Measurements from ENCODE around the gene ASS1. TPM values are rescaled to one million over a fixed set of nuclear protein-coding genes. Genes with fewer than 3 reads are reported as not detected.

The ASS1 gene
- total RNA-seq, 1 donor from 2014 or later, result 22.5 TPM

DNA sequence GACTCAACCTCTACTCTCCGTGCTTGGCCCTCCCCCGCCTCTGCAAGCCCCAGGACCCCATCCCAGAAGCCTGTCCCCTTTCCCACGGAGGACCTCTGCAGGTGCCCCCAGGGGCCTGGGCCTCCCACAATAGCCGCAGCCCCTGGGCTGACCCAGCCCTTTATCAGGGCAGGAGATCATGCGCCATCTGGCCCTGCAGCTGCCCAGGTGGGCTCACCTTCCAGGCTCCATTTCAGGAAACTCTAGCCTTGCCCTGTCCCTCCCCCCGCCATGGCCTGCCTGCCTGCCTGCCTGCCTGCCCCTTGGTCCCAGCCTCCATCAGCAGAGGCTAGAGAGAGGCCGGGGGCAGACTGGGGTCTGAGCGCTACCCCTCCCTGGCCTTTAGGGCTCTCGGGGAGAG, 48.7 kb downstream of the ASS1 start:
- no peak overlapping the region for H3K27ac ChIP-seq
- H3K4me3 ChIP-seq, result no peak overlapping the region
- Mint-ChIP-seq H3K9me3 (peaks cover 11% of the 10 kb centered on the region), H3K27ac (no peak overlapping the region), H3K36me3 (peaks cover 11% of the 10 kb centered on the region), H3K4me3 (no peak overlapping the region), H3K4me1 (peaks cover 14% of the 10 kb centered on the region), H3K27me3 (ENCODE audit: insufficient read depth, low read depth) (peaks cover 13% of the 10 kb centered on the region)
- no peaks in the 10 kb centered on the region for H3K36me3 ChIP-seq
- no peak for TF ChIP-seq EZH2 (IDR thresholded peaks at IDR 0.05)
- DNase-seq (ENCODE audit: low spot score), result no peak
- H3K27me3 ChIP-seq, result no peaks in the 10 kb centered on the region
- no peak overlapping the region for H3K4me2 ChIP-seq
- no peaks in the 10 kb centered on the region for H4K20me1 ChIP-seq (ENCODE audit: low read depth)
- H3F3A ChIP-seq (ENCODE audit: low read depth), result peaks cover 10% of the 10 kb centered on the region
- no peak overlapping the region for H2AFZ ChIP-seq (replicated peaks)
- H3K4me1 ChIP-seq, result peaks cover 13% of the 10 kb centered on the region
- no peak overlapping the region for H3K9ac ChIP-seq
- H3K9me3 ChIP-seq (ENCODE audit: low read depth), result no peaks in the 10 kb centered on the region
- H3K79me2 ChIP-seq (ENCODE audit: low read depth), result no peaks in the 10 kb centered on the region

DNA sequence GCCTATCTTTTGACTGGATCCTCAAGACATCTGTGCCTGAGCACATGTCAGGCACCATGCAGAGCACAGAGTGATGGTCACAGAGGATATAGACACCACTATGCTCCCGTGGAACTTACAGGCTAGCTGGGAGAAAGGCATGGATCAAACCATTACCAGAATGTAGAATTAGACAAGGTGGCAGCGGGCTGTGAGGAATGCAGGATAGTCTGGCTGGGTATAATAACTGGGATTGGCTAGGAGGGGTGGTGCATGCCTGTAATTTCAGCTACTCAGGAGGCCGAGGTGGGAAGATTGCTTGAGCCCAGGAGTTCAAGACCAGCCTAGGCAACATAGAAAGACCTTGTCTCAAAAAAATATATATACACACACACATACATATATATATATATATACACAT, 50.3 kb downstream of the ASS1 start:
- no peak overlapping the region for H3K27ac Mint-ChIP-seq
- Histone ChIP-seq H3K9ac (no peak overlapping the region), H3K27me3 (no peaks in the 10 kb centered on the region), H3K4me3 (no peak overlapping the region), H3K27ac (no peak overlapping the region), H3K9me3 (ENCODE audit: low read depth) (no peaks in the 10 kb centered on the region), H2AFZ (replicated peaks) (no peak overlapping the region), H3K4me1 (peaks cover 13% of the 10 kb centered on the region), H3K4me2 (no peak overlapping the region), H4K20me1 (ENCODE audit: low read depth) (no peaks in the 10 kb centered on the region), H3F3A (ENCODE audit: low read depth) (peaks cover 10% of the 10 kb centered on the region), H3K79me2 (ENCODE audit: low read depth) (no peaks in the 10 kb centered on the region), H3K36me3 (no peaks in the 10 kb centered on the region)
- peak overlapping the region; percentile 35 for H3K4me3 Mint-ChIP-seq
- peaks cover 11% of the 10 kb centered on the region for H3K27me3 Mint-ChIP-seq (ENCODE audit: insufficient read depth, low read depth)
- peaks cover 11% of the 10 kb centered on the region for H3K36me3 Mint-ChIP-seq
- H3K9me3 Mint-ChIP-seq, result peaks cover 11% of the 10 kb centered on the region
- DNase-seq (ENCODE audit: low spot score), result no peak
- TF ChIP-seq EZH2phosphoT487 (IDR thresholded peaks at IDR 0.05), result no peak
- no peak for TF ChIP-seq EZH2 (IDR thresholded peaks at IDR 0.05)
- peaks cover 16% of the 10 kb centered on the region for H3K4me1 Mint-ChIP-seq

- Histone ChIP-seq H3K4me3 (no peak overlapping the region), H4K20me1 (ENCODE audit: low read depth) (no peaks in the 10 kb centered on the region), H3K4me1 (peaks cover 13% of the 10 kb centered on the region), H3K9ac (no peak overlapping the region), H3F3A (ENCODE audit: low read depth) (peaks cover 10% of the 10 kb centered on the region), H3K9me3 (ENCODE audit: low read depth) (no peaks in the 10 kb centered on the region), H3K79me2 (ENCODE audit: low read depth) (no peaks in the 10 kb centered on the region), H3K4me2 (peak overlapping the region; percentile 18), H3K36me3 (no peaks in the 10 kb centered on the region), H2AFZ (replicated peaks) (no peak overlapping the region), H3K27me3 (no peaks in the 10 kb centered on the region), H3K27ac (peak overlapping the region; percentile 76)
- Mint-ChIP-seq H3K27ac (peak overlapping the region; percentile 70), H3K4me1 (peaks cover 16% of the 10 kb centered on the region), H3K4me3 (peak overlapping the region; percentile 0), H3K36me3 (peaks cover 11% of the 10 kb centered on the region), H3K27me3 (ENCODE audit: insufficient read depth, low read depth) (peaks cover 10% of the 10 kb centered on the region), H3K9me3 (peaks cover 11% of the 10 kb centered on the region)
- TF ChIP-seq EZH2phosphoT487 (IDR thresholded peaks at IDR 0.05), result no peak
- TF ChIP-seq, protein P1, sequence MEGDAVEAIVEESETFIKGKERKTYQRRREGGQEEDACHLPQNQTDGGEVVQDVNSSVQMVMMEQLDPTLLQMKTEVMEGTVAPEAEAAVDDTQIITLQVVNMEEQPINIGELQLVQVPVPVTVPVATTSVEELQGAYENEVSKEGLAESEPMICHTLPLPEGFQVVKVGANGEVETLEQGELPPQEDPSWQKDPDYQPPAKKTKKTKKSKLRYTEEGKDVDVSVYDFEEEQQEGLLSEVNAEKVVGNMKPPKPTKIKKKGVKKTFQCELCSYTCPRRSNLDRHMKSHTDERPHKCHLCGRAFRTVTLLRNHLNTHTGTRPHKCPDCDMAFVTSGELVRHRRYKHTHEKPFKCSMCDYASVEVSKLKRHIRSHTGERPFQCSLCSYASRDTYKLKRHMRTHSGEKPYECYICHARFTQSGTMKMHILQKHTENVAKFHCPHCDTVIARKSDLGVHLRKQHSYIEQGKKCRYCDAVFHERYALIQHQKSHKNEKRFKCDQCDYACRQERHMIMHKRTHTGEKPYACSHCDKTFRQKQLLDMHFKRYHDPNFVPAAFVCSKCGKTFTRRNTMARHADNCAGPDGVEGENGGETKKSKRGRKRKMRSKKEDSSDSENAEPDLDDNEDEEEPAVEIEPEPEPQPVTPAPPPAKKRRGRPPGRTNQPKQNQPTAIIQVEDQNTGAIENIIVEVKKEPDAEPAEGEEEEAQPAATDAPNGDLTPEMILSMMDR (IDR thresholded peaks at IDR 0.05), result no peak
- TF ChIP-seq EZH2 (IDR thresholded peaks at IDR 0.05), result no peak
- DNase-seq (ENCODE audit: low spot score), result peak; percentile 59
These were observed 52.4 kb downstream of the ASS1 start for GRCh38 chr9:130497139-130497538.

- H3K9me3 Mint-ChIP-seq, result peaks cover 11% of the 10 kb centered on the region
- H3K36me3 Mint-ChIP-seq, result peaks cover 11% of the 10 kb centered on the region
- Histone ChIP-seq H3K4me2 (no peak overlapping the region), H4K20me1 (ENCODE audit: low read depth) (no peaks in the 10 kb centered on the region), H3K9me3 (ENCODE audit: low read depth) (no peaks in the 10 kb centered on the region), H3K27me3 (no peaks in the 10 kb centered on the region), H3K36me3 (no peaks in the 10 kb centered on the region), H2AFZ (replicated peaks) (no peak overlapping the region), H3F3A (ENCODE audit: low read depth) (peaks cover 13% of the 10 kb centered on the region), H3K27ac (no peak overlapping the region), H3K9ac (no peak overlapping the region), H3K4me3 (no peak overlapping the region), H3K4me1 (peaks cover 13% of the 10 kb centered on the region), H3K79me2 (ENCODE audit: low read depth) (no peaks in the 10 kb centered on the region)
- peaks cover 16% of the 10 kb centered on the region for H3K4me1 Mint-ChIP-seq
- no peak overlapping the region for H3K27ac Mint-ChIP-seq
- DNase-seq (ENCODE audit: low spot score), result no peak
- TF ChIP-seq EZH2phosphoT487 (IDR thresholded peaks at IDR 0.05) (no peak), EZH2 (IDR thresholded peaks at IDR 0.05) (no peak)
- TF ChIP-seq, protein P1 (IDR thresholded peaks at IDR 0.05), result no peak
- H3K27me3 Mint-ChIP-seq (ENCODE audit: insufficient read depth, low read depth), result peaks cover 10% of the 10 kb centered on the region
- H3K4me3 Mint-ChIP-seq, result peak overlapping the region; percentile 15
These were observed 53.6 kb downstream of the ASS1 start for GRCh38 chr9:130498298-130498917.

All from neural progenitor cell (in vitro differentiated cells).